Measurements from ENCODE around the gene OR1F1.
"Not testable (repeated sequence)": the region's sequence is repeated elsewhere in the genome, so short reads cannot be mapped to it uniquely, and the experiment has no call there.

OR1F1 gene

DNA sequence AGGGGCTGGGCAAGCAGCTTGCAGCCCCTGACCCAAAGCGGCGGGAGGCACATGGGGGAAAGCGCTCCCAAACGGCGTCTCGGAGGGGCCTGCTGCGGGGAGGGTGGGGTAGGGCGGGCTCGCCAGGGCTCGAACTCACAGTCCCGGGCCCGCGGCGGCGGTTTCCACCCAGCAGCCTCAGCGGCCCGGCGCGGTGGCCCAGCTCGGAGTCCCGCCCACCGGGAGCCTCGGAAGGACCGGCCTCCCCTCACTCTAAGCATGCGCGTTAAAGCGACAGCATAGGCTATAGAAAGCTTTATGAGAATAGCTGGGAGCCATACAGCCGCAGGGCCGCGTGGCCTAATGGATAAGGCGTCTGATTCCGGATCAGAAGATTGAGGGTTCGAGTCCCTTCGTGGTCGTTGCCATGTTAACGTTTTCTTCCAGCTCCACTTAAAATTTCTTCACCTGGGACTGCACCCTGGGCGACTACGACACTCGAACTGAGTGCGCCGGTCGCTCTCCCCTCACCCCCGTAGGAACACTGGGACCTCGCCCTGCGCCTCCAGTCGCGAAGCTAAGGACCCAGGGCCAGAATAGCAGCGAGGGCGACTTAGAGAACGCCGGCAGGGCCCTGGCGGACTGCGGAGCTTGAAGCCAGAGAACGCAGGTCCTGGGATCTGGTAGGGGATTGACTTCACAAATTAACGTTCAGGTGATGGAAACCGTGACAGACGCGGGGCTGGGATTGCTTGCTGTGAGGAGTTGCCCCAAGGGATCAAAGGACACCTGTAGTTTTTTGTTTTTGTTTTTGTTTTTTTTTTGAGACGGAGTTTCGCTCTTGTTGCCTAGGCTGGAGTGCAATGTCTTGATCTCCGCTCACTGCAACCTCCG, 37.4 kb upstream of the OR1F1 start:
- peak; percentile 95 to 100 (median 99) for DNase-seq

DNA sequence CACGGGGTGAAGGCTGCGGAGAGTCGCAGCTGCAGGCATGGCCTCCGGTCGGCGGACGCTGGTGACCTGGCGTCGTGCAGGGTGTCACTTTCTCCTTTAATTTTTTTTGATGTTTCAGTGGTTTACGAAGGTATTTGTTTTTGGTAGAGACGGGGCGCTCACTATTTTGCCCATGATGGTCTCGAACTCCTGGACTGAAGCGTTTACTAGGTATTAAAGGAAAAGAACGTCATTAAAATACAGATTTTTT, 36.1 kb upstream of the OR1F1 start:
- no peak for DNase-seq

DNA sequence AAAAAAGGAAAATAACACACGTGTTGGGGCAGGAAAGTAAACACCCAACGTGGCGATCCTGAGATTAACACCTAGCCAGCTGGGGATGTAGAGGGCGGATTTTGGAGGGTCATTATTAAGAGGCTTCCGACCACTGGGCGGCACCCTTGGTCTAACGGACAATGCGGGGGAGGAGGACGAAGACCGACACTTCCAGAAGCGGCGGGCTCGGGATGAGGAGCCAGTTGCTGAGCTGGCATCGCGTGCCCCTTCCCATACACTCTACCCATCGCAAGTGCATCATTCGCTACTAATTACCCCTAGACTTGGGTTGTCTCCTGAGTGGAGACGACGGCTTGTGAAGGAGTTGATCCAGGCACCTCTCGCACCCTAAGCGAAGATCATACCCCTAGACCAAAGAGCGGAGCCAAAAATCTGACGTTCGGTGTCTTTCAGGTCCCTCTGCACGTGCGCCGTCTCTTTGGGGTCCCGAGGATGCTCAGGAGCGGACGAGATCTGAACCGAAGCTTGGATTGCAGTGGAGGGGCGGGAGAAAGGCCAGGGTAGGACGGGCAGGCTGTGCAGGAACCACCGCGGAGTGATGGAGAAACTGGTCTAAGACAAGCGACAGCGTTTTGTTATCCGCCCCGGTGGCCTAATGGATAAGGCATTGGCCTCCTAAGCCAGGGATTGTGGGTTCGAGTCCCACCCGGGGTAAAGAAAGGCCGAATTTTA, 35.6 kb upstream of the OR1F1 start:
- DNase-seq: peak; percentile 94 to 97 (median 96)

DNA sequence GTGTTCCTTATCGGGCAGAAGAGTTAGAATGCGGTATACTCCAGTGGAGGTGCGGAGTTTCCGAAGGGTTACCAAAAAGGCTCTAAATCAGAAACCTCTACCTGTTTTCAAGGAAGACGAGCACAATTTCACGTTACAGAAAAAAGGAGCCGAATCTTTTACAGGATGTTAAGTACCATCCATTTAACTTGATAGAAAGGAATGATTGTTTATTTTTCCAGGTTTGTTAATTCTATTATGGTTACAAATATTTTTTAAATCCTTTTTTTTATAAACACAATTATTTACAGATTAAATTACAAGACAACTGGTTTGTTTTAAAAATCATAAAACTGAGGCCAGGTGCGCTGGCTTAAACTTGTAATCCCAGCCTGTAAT, 35.0 kb upstream of the OR1F1 start:
- DNase-seq: no peak

DNA sequence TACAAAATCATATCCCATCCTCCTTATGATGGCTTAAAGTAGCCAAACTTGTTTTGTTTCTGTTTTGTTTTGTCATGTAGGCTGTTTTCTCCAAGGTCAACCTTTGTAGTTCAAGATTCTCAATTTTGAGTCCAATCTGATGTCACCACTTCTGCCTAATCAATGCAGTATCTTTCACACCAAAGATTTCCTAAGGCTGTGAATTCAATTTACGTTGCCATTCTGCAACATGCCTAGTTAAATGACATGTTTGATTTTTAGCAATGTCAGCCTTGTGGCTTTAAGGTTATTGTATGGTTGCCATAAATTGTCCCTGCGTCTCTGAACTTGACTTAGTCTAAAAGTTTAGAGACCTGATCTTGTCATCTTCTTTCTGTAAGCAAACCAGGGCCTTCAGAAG, 32.8 kb upstream of the OR1F1 start:
- DNase-seq: no peak

DNA sequence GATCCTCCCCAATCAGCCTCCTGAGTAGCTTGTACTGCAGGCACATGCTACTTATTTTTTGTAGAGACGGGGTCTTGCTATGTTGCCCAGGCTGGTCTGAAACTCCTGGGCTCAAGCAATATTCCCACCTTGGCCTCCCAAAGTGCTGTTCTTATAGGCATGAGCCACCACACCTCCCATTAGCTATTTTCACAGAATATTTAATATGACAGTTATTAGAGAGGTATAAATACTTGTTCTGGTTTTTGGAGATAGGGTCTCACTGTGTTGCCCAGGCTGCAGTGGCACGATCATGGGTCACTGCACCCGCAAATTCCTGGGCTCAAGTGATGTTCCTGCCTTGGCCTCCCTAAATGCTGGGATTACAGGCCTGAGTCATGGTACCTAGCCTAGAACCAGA, 32.0 kb upstream of the OR1F1 start:
- DNase-seq: no peak

DNA sequence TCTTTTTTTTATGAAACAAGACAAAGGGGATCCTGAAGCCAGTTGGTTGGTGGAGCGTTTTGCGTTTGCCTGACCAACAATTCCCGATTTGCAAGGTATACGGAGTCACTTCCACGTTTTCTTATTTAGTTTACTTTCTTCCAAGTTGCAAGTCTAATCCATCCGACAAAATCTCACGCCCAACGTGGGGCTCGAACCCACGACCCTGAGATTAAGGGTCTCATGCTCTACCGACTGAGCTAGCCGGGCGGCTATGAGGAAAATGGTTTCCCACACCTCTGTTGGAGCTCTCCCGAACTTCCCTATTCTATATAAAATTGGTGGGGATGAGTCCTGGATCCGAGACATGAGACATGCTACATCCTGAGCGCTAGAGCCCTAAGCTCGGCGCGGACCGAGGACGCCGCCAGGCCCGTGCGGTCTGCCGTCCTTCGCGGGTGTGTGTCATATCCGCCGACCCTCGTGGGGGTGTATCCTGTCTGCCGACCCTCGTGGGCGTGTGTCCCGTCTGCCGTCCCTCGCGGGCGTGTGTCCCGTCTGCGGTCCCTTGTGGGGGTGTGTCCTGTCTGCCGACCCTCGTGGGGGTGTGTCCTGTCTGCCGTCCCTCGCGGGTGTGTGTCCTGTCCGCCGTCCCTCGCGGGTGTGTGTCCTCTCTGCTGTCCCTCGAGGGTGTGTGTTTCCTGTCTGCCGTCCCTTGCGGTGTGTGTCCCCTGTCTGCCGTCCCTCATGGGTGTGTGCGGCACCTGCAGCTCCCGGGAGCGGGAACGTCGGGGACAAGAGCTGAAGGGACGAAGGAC, 30.6 kb upstream of the OR1F1 start:
- DNase-seq: peak; percentile 70 to 90 (median 88)

DNA sequence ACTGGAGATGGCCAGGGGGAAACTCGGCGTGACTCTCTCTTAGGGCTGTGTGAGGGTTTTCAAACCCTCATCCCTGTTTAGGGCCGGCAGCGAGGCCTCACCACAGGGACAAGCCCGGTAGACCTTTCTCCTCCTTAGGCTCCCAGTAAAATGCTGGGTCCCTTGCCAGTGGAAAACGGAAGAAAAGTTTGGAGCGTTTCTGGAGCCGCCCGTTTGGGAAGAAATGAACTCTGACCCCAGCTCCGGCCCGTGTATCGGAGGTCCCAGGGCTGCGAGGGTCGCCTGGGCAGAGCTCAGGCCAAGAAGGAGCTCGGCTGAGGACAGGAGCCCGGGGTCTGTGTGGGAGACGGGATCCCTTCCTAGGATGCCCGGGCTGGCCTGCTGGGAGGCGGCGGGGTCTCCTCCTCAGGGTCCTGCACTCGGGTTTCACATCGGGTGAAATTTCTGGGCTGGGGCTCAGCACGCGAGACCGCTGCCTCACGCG, 29.9 kb upstream of the OR1F1 start:
- peak in 2 of 3 experiments; percentile 28 to 34 for DNase-seq

DNA sequence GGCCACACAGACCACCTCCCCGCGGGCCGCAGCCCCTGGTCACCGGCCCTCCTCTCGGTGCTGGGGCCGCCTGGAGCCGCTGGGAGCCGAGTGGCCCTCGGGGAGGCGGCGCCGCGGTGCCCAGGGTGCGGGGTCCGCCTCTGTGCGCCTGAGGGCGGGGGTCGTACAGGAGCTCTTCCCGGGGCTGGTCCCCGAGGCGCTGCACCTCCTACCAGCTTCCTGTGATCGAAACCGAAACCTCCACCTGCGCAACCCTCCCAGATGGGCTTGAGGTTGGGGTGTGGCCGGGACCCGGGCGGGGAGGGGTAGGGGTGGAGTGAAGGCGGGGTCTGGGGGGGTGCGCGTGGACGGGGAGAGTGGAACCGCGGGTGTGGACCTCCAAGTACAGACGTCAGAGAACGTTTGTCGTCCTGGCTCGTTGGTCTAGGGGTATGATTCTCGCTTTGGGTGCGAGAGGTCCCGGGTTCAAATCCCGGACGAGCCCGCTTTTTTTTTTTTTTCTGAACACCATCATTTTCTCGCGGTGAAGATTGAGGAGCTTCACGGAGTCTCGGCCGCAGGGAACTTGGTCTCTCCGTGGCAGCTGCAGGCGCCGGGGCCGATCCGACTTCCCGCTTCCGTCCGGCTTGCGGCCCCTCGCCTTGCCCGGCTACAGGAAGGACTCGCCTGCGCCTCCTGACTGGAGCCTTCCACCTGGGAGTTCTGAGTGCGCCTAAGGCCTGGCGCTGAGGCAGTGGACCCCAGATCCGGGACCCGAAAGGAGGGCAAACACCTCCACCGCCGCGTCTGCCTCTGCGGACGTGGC, 29.3 kb upstream of the OR1F1 start:
- peak; percentile 44 to 71 (median 58) for DNase-seq

DNA sequence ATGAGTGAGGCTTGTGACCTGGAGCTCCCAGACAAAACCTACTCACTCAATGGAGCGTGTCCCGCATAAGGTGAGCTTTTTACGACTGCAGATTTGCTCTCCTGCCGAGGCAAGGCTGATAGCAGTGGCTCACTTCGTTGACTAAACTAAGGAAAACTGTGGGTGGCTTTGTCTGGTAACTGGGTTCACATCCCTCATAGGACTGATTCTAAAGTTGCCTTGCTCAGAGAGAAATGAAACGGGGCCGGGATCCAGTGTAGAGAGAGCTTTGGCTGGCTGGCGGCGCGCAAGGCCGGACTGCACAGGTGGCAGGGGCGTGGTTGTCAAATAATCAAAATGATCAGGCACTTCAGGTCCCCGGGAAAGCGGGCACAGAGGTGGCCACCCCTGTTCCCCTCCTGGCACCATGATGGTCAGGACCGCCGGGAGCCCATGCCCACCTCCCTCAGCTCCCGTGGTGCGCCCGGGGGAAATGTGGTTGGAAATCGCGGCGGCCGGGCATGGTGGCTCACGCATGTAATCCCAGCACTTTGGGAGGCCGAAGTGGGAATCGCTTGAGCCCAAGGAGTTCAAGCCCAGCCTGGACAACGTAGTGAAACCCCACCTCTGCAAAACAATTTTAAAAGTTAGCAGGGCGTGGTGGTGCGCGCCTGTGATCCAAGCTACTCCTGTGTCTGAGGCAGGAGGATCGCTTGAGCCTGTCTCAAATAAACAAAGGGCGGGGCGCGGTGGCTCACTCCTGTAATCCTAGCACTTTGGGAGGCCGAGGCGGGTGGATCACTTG, 26.6 kb upstream of the OR1F1 start:
- peak in 1 of 3 experiments; percentile 74 for DNase-seq

DNA sequence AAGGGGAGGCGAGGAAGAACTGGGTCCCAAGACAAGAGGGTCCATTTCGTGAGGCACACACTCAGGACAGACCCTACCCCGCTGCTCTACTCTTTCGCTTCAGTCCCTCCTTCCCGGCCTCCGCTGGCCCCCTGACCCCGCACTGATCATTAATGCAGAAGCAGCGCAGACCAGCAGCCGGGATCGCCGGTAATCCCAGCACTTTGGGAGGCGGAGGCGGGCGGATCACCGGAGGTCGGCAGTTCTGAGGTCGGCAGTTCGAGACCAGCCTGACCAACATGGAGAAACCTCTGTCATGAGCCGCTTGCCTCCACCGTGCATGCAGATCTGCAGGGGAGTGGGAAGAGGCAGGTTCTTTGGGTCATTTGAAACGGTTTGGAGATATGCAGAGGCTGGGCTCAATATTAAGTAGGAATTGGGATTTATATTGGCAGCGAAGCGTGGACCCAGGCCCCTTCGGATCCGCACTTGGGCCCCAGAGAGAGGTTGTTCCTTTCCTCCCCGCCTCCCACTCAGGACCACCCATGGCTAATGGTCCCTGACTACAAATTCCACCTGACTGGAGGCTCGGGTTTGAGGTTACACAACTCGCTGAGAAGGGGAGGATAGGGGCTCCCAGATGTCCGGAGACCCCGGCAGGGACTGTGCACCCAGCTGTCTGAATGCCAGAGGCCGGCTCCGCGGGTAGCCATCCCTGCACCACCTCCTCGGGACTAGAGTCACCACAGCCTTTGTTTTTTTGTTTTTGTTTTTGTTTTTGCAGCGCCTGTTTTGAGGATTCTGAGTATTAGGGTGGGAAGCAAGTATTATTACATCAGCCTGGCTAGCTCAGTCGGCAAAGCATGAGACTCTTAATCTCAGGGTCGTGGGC, 23.6 kb upstream of the OR1F1 start:
- no peak for DNase-seq

DNA sequence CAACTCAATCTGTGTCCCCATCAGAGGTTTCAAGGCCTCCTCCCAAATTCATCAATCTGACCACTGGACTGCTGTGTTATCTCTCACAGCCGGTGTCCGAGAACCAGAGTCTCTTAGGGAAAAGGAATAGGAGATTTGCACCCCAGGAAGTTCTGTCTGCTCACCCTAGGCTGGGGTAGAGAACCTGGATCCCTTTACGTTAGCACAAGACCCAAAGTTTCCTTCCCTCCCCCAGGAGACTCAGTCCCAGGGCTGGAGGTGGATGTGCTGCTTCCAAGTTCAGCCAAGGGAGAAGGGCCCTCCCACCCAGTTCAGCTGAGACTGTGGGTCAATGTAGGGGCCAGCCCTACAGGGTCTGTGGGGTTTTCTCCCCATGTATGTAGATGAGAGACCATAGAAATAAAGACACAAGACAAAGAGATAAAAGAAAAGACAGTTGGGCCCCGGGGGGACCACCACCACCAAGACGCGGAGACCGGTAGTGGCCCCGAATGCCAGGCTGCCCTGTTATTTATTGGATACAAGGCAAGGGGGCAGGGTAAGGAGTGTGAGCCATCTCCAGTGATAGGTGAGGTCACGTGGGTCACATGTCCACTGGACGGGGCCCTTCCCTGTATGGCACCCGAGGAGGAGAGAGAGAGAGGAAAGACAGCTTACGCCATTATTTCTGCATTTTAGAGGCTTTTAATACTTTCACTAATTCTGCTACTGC, 22.7 kb upstream of the OR1F1 start:
- DNase-seq: no peak

DNA sequence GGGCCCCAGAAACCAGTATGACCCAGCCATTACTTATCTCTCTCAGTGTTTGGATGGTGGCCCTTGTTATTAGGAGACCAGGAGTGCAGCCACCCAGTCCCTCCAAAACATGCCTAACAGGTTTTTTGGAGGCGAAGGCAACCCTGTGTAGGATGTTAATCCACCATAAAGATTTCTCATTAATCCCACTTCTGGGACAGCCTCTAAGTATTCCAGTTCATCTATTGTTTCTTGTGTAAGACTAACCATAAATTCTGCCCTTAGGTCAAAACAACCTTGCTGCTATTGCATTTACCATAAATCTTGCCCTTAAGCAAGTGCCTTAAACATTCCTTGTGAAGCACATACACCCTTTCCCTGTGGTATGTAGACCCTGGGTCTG, 21.5 kb upstream of the OR1F1 start:
- no peak for DNase-seq

DNA sequence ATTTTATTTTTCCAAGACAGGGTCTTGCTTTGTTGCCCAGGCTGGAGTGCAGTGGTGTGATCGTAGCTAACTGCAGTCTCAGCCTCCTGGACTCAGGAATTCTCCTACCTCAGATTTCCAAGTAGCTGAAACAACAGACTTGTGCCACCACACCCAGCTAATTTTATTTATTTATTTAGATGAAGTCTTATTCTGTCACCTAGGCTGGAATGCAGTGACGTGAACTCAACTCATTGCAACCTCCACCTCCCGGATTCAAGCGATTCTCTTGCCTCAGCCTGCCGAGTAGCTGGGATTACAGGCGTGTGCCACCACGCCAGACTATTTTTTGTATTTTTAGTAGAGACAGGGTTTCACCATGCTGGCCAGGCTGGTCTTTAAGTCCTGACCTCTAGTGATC, 19.3 kb upstream of the OR1F1 start:
- DNase-seq: not testable (repeated sequence)

DNA sequence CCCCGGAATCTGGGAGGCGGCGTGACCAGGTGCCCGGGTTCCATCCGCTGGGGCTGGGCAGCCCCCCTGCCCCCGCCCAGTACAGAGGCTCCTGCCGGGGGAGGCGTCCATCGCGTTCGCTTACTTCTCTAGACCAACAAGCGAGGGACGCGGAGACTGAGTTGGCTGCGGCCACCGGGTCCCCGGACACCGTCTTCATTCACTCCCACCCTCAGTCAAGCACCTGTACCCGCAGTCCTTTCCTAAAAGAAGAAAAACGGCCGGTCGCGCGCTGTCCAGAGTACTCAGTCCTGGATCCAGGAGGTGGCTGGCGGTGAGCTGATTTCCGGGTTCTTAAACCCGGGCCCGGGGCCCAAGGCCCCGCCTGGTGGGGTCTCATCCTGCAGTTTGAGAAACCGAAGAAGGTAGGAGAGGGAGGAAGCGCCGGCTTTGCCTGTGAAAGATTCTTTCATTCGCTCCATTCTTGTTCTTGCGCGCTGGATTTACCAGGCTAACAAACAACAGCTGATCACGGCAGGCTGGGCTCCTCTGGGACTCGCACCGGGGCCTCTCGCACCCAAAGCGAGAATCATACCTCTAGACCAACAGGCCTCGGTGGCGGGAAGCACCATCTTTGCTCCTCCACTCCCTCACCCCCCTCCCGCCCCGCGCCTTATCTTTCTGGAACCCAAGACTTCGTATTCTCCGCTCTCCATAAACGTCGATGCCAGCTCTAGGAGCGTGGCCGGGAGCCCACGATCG, 17.4 kb upstream of the OR1F1 start:
- DNase-seq: no peak

DNA sequence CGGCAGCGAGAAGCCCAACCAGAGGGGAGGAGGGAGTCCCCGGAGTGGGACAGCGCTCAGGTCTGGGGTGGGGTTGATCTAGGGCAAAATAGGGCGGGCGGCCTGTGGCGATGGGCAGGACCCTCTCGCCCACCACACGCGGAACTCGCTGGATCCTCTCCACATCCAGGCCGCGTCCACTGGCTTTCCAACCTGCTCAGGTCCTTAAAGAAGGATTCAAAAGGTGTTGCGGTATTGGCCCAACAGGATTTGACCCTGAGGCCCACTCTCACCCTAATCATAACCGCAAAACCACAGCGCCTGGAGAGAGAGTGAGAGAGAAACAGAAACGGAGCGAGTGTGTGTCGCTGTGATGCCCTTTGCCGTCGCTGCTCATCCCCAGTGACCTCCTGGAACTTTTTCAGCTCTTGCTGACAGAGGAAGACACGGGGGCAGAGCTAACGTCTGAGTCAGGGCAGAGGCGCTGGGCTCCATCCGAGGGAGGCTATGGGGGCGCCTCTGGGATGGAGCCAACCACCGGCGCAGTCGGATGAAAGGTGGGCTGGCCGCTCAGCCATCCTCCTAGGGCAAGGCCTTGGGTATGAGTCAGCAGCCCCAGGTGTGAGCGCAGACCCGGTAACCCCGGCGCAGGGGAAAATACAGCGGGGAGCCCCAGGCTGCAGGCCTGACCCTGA, 16.7 kb upstream of the OR1F1 start:
- DNase-seq: no peak

DNA sequence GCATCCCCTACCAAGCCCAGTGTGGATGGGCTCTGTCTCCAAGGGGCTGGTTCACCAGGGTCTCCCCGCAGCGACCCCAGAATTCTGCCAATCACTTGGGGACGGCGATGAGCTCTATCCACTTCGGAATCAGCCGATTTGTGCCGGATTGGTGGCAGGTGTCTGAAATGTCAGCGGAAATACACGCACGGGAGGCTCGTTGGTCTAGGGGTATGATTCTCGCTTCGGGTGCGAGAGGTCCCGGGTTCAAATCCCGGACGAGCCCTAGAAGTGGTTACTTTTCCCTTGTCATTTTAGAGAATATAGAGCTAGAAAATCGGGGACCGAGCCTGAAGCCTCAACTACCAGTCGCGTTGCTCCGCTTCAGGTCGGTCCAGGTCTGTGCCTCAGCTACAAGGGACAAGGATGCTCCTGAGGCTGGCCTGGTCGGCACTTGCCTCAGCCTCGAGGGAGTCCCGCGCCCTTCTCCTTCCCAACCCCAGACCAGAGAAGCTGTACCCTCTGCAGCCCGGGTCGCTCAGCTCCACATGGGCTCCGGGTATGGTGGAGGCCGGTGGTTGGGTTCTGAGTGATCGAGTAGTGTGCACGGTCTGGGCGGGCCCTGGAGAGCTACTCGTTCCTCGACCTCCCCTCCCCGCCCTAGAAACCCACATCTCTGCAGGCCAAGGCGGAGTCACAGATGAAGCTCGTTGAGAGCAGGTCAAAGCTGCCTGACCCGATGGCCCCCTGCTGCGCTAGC, 16.0 kb upstream of the OR1F1 start:
- DNase-seq: no peak

All from NCI-H1417 (cell line).